Hippocampal formation (tissue), 2 donors: ENCODE measurements around the gene EVL.

Source experiments
- DNase-seq, 2 donors: peaks; one replicate each; lab custom pipeline; 2025; lab: John Stamatoyannopoulos, UW

EVL gene

GRCh38 chr14:100066962-100067361, 1.7 kb downstream of the EVL start:
- DNase-seq = no peak

- no peak for DNase-seq
These were observed 2.3 kb downstream of the EVL start for GRCh38 chr14:100067481-100067880.

- no peak for DNase-seq
These were observed 3.0 kb downstream of the EVL start for GRCh38 chr14:100067971-100068959.

- DNase-seq = no peak
These were observed 4.1 kb downstream of the EVL start for GRCh38 chr14:100069161-100069800.

GRCh38 chr14:100070310-100070709, 5.1 kb downstream of the EVL start:
- no peak for DNase-seq

GRCh38 chr14:100071545-100071944, 6.3 kb downstream of the EVL start:
- DNase-seq = no peak

GRCh38 chr14:100072783-100073346, 7.6 kb downstream of the EVL start:
- no peak for DNase-seq

GRCh38 chr14:100073576-100074430, 8.6 kb downstream of the EVL start:
- DNase-seq = no peak

GRCh38 chr14:100074431-100075100, 9.3 kb downstream of the EVL start:
- DNase-seq = no peak

GRCh38 chr14:100075681-100076080, 10.5 kb downstream of the EVL start:
- DNase-seq = no peak

GRCh38 chr14:100076133-100076532, 10.9 kb downstream of the EVL start:
- no peak for DNase-seq

GRCh38 chr14:100076606-100077005, 11.4 kb downstream of the EVL start:
- no peak for DNase-seq

- DNase-seq = no peak
These were observed 12.2 kb downstream of the EVL start for GRCh38 chr14:100077441-100077840.

GRCh38 chr14:100078216-100078803, 13.1 kb downstream of the EVL start:
- DNase-seq = no peak

- no peak for DNase-seq
These were observed 13.9 kb downstream of the EVL start for GRCh38 chr14:100078997-100079725.

GRCh38 chr14:100079726-100080005, 14.4 kb downstream of the EVL start:
- DNase-seq = no peak

GRCh38 chr14:100080206-100080605, 15.0 kb downstream of the EVL start:
- DNase-seq = no peak

- DNase-seq = no peak
These were observed 16.9 kb downstream of the EVL start for GRCh38 chr14:100081997-100082625.

- DNase-seq = no peak
These were observed 17.5 kb downstream of the EVL start for GRCh38 chr14:100082723-100083122.

GRCh38 chr14:100083706-100084105, 18.5 kb downstream of the EVL start:
- DNase-seq = no peak
